Right lobe of liver (tissue), 6 donors: ENCODE results near the gene ACTG1. TPM values are rescaled to one million over a fixed set of nuclear protein-coding genes. Genes with fewer than 3 reads are reported as not detected.
A peak's percentile ranks its signal among the peaks of the same experiment; 100 is the strongest.

Source experiments
- ATAC-seq, 4 donors: fragments of 200-7000 bp; cut with Tn5 transposase; one replicate each; pipeline ENCODE4 v1.9.1; 2020; ENCODE audit warnings: mild to moderate bottlenecking in 4 of 4, moderate library complexity in 4 of 4
- DNase-seq, 3 donors: peaks; one replicate each; pipeline ENCODE4 v3.0.0-alpha.2; 2020
- H3K27ac ChIP-seq, 3 donors: fragments of 200-600 bp; one replicate each; pipeline ENCODE4 v1.8.0; 2022
- H3K27me3 ChIP-seq, 2 donors: fragments of 200-600 bp; one replicate each; pipeline ENCODE4 v1.8.0; 2022
- H3K36me3 ChIP-seq, 4 donors: fragments of 200-600 bp; sonication (generic) in 1 of 4; one replicate each; pipeline versions ENCODE4 v1.5.1 to v1.8.0; 2017 to 2022; ENCODE audit warnings: control low read depth in 1 of 4
- H3K4me1 ChIP-seq, 4 donors: fragments of 200-600 bp; sonication (generic) in 1 of 4; one replicate each; pipeline versions ENCODE4 v1.5.1 to v1.8.0; 2017 to 2022; ENCODE audit warnings: control low read depth in 1 of 4
- H3K4me3 ChIP-seq, 3 donors: fragments of 200-600 bp; one replicate each; pipeline ENCODE4 v1.8.0; 2022
- H3K9me3 ChIP-seq, 4 donors: fragments of 200-600 bp; sonication (generic) in 1 of 4; one replicate each; pipeline versions ENCODE4 v1.5.1 to v1.8.0; 2017 to 2022; ENCODE audit warnings: control low read depth in 1 of 4
- POLR2A ChIP-seq: fragments of 450-650 bp; IDR thresholded peaks from one replicate; pipeline ENCODE4 v1.6.1; 2017; ENCODE audit warnings: antibody characterized with exemption, mild to moderate bottlenecking
- WGBS: methylation state at CpG from one replicate; pipeline ENCODE4 v1.1.6; 2018; ENCODE audit warnings: low coverage, low lambda C conversion rate; ENCODE audit not compliant: insufficient coverage; ENCODE audit errors: missing lambda C conversion rate; 5-methylcytosine and 5-hydroxymethylcytosine counted together
- intact Hi-C, 2 donors: fragments of 100-400 bp; cut with DNase I; formaldehyde crosslinking; loops; one replicate each; pipeline versions ENCODE4 v1.11.2 to v1.14.1; 2022
- total RNA-seq, 6 experiments: library from RNA; depleted of rRNA in 2 of 6; stranded (reverse); fragments of >200 nt in 2 of 6; fragmentation: NEBNext Ultra II Directional in 3 of 6; extraction: Animal tissue kit (Norgen Biotek cat#: 25700) in 3 of 6; gene quantifications; one replicate each; pipeline versions ENCODE4 v1.1.0 to v1.2.4, GENCODE V29; 2016 to 2023
- TF ChIP-seq, protein P1 (sequence below), 4 donors: fragments of 200-600 bp in 3 of 4; fragments of 450-650 bp in 1 of 4; IDR thresholded peaks; one replicate each; pipeline versions ENCODE4 v1.5.1 to v1.8.0; 2016 to 2022; ENCODE audit warnings: antibody characterized with exemption in 4 of 4, mild to moderate bottlenecking in 2 of 4
- donor health status: DM: no; HTN: yes; CAD: no.
- donor health status: DM: no; HTN: no; CAD: no.
- donor health status: DM: no; HTN: no; CAD: no.
- donor health status: DM: no; HTN: yes; CAD: no.
- donor health status: DM: no; HTN: yes; CAD: no.

Gene ACTG1
- total RNA-seq, 6 experiments from 2014 or later = 218 to 2,508 (median 1,326) TPM

DNA sequence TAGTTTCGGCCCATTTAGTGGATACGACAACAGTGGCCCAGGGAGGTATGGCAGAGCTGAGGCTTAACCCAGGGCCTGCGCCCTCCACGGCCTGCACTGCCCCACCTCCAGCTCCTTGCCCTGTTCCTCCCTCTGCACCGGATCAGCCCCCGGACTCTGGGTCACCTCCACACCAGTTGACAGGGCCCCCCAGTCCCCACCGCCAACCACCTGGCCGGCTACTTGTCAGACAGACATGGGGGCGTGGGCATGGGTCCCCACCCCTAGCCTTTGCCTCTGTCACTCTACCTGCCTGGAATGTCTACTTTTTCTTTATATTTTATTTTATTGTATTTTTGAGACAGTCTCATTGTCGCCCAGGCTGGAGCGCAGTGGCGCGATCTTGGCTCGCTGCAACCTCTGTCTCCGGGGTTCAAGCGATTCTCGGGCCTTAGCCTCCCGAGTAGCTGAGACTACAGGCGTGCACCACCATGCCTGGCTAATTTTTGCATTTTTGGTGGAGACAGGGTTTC, 3.0 kb upstream of the ACTG1 start:
- H3K27me3 ChIP-seq = no peaks in the 10 kb centered on the region
- peak overlapping the region; percentile 82 to 96 (median 95) for H3K4me3 ChIP-seq
- ATAC-seq (no peak), DNase-seq (peak; percentile 47 to 62 (median 54))
- intact Hi-C loops = no loop called here
- H3K4me1 ChIP-seq = peaks cover 0 to 31% (median 3%) of the 10 kb centered on the region in 4 donors
- TF ChIP-seq POLR2A = no peak
- TF ChIP-seq, protein P1, sequence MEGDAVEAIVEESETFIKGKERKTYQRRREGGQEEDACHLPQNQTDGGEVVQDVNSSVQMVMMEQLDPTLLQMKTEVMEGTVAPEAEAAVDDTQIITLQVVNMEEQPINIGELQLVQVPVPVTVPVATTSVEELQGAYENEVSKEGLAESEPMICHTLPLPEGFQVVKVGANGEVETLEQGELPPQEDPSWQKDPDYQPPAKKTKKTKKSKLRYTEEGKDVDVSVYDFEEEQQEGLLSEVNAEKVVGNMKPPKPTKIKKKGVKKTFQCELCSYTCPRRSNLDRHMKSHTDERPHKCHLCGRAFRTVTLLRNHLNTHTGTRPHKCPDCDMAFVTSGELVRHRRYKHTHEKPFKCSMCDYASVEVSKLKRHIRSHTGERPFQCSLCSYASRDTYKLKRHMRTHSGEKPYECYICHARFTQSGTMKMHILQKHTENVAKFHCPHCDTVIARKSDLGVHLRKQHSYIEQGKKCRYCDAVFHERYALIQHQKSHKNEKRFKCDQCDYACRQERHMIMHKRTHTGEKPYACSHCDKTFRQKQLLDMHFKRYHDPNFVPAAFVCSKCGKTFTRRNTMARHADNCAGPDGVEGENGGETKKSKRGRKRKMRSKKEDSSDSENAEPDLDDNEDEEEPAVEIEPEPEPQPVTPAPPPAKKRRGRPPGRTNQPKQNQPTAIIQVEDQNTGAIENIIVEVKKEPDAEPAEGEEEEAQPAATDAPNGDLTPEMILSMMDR (IDR thresholded peaks at IDR 0.05) = no peak
- 67% methylated on average over 15 of the region's 19 CpGs for WGBS
- peak overlapping the region in 2 of 3 donors; percentile 29 to 100 for H3K27ac ChIP-seq
- H3K9me3 ChIP-seq = no peaks in the 10 kb centered on the region
- peaks cover 5 to 14% (median 12%) of the 10 kb centered on the region in 4 donors for H3K36me3 ChIP-seq

GRCh38 chr17:81514739-81515529, 2.3 kb upstream of the ACTG1 start:
- H3K36me3 ChIP-seq = peaks cover 11 to 21% (median 17%) of the 10 kb centered on the region in 4 donors
- peak; percentile 75 for TF ChIP-seq POLR2A
- TF ChIP-seq, protein P1 (IDR thresholded peaks at IDR 0.05) = no peak
- WGBS = 7% methylated on average over 17 of the region's 82 CpGs
- H3K4me3 ChIP-seq = peak overlapping the region; percentile 82 to 96 (median 95)
- DNase-seq (peak; percentile 68 to 87 (median 78)), ATAC-seq (peak; percentile 3 to 48 (median 34))
- intact Hi-C loops = no loop called here
- H3K9me3 ChIP-seq = no peaks in the 10 kb centered on the region
- H3K4me1 ChIP-seq = peaks cover 0 to 38% (median 6%) of the 10 kb centered on the region in 4 donors
- H3K27me3 ChIP-seq = no peaks in the 10 kb centered on the region
- H3K27ac ChIP-seq = peak overlapping the region; percentile 99 to 100 (median 99)

- intact Hi-C loops = no loop called here
Observed at GRCh38 chr17:81514489-81514738, 1.8 kb upstream of the ACTG1 start.

GRCh38 chr17:81513753-81514488, 1.3 kb upstream of the ACTG1 start:
- intact Hi-C loops = no loop called here
- peak; percentile 66 to 75 (median 72) for DNase-seq
- Histone ChIP-seq H3K27me3 (no peaks in the 10 kb centered on the region), H3K27ac (peak overlapping the region; percentile 99 to 100 (median 99)), H3K9me3 (no peaks in the 10 kb centered on the region), H3K4me3 (peak overlapping the region; percentile 82 to 96 (median 95)), H3K4me1 (peaks cover 0 to 42% (median 6%) of the 10 kb centered on the region in 4 donors), H3K36me3 (peaks cover 12 to 21% (median 20%) of the 10 kb centered on the region in 4 donors)
- 2% methylated on average over 10 of the region's 64 CpGs for WGBS
- ATAC-seq = peak; percentile 11 to 41 (median 26)
- no peak for TF ChIP-seq POLR2A
- TF ChIP-seq, protein P1 (IDR thresholded peaks at IDR 0.05) = no peak

More at GRCh38 chr17:81514489-81514738, 1.8 kb upstream of the ACTG1 start:
- no peaks in the 10 kb centered on the region for H3K27me3 ChIP-seq
- no peaks in the 10 kb centered on the region for H3K9me3 ChIP-seq
- WGBS = no CpG with 5 or more reads among the region's 34 CpGs
- H3K4me3 ChIP-seq = peak overlapping the region; percentile 82 to 96 (median 95)
- peaks cover 12 to 21% (median 19%) of the 10 kb centered on the region in 4 donors for H3K36me3 ChIP-seq
- peaks cover 0 to 42% (median 6%) of the 10 kb centered on the region in 4 donors for H3K4me1 ChIP-seq
- ATAC-seq (no peak), DNase-seq (no peak)
- H3K27ac ChIP-seq = peak overlapping the region; percentile 99 to 100 (median 99)
- no peak for TF ChIP-seq POLR2A
- TF ChIP-seq, protein P1 (IDR thresholded peaks at IDR 0.05) = no peak
